Dendritic cell treated with granulocyte-macrophage colony-stimulating factor and Interleukin-4, amounts not matched to agents 40 ng/mL and 50 ng/mL, for 4 days (primary cell): ENCODE data around the gene SLC16A10.

Experiments used
- H3K27ac Mint-ChIP-seq: one replicate; pipeline ENCODE4 v1.8.0; 2022; ENCODE audit warnings: mild to moderate bottlenecking, mixed read lengths
- H3K27me3 Mint-ChIP-seq: one replicate; pipeline ENCODE4 v1.8.0; 2022; ENCODE audit warnings: mild to moderate bottlenecking, mixed read lengths
- H3K36me3 Mint-ChIP-seq: one replicate; pipeline ENCODE4 v1.8.0; 2022; ENCODE audit warnings: low read depth, mixed read lengths
- H3K4me1 Mint-ChIP-seq: one replicate; pipeline ENCODE4 v1.8.0; 2022; ENCODE audit warnings: low read depth, mixed read lengths
- H3K4me3 Mint-ChIP-seq: one replicate; pipeline ENCODE4 v1.8.0; 2022; ENCODE audit warnings: mild to moderate bottlenecking, moderate library complexity, mixed read lengths
- H3K9me3 Mint-ChIP-seq: one replicate; pipeline ENCODE4 v1.8.0; 2022; ENCODE audit warnings: mixed read lengths
- intact Hi-C: fragments of 100-400 bp; cut with micrococcal nuclease; formaldehyde crosslinking; loops from one replicate; pipeline ENCODE4 v1.15.0; 2022

SLC16A10 gene

GRCh38 chr6:111212625-111213024 lies 125.3 kb downstream of the SLC16A10 start:
- intact Hi-C loops, result loop anchor here (10.0 kb wide), 1 partner anchor 688 kb away; no protein-coding TSS in a partner anchor
- Mint-ChIP-seq H3K27me3 (no peaks in the 10 kb centered on the region), H3K27ac (no peak overlapping the region)

GRCh38 chr6:111215131-111215530 lies 127.8 kb downstream of the SLC16A10 start:
- Mint-ChIP-seq H3K4me1 (peaks cover 5% of the 10 kb centered on the region), H3K27ac (no peak overlapping the region), H3K36me3 (no peaks in the 10 kb centered on the region), H3K9me3 (no peaks in the 10 kb centered on the region), H3K27me3 (no peaks in the 10 kb centered on the region), H3K4me3 (no peak overlapping the region)
- intact Hi-C loops, result loop anchor here (10.0 kb wide), 1 partner anchor 690 kb away; no protein-coding TSS in a partner anchor

More at GRCh38 chr6:111212625-111213024, 125.3 kb downstream of the SLC16A10 start:
- Mint-ChIP-seq H3K9me3 (no peaks in the 10 kb centered on the region), H3K36me3 (no peaks in the 10 kb centered on the region), H3K4me1 (peaks cover 6% of the 10 kb centered on the region), H3K4me3 (no peak overlapping the region)

- Mint-ChIP-seq H3K4me3 (no peak overlapping the region), H3K4me1 (no peaks in the 10 kb centered on the region), H3K9me3 (no peaks in the 10 kb centered on the region), H3K27ac (no peak overlapping the region), H3K36me3 (no peaks in the 10 kb centered on the region), H3K27me3 (no peaks in the 10 kb centered on the region)
- intact Hi-C loops, result loop anchor here (10.0 kb wide), 1 partner anchor 695 kb away; no protein-coding TSS in a partner anchor
These were observed 132.5 kb downstream of the SLC16A10 start for GRCh38 chr6:111219785-111220184.

- intact Hi-C loops, result no loop called here
- no peaks in the 10 kb centered on the region for H3K9me3 Mint-ChIP-seq
- H3K27ac Mint-ChIP-seq, result no peak overlapping the region
- H3K27me3 Mint-ChIP-seq, result no peaks in the 10 kb centered on the region
- no peak overlapping the region for H3K4me3 Mint-ChIP-seq
- H3K4me1 Mint-ChIP-seq, result no peaks in the 10 kb centered on the region
- H3K36me3 Mint-ChIP-seq, result no peaks in the 10 kb centered on the region
These were observed 133.2 kb downstream of the SLC16A10 start for GRCh38 chr6:111220383-111221031.

DNA sequence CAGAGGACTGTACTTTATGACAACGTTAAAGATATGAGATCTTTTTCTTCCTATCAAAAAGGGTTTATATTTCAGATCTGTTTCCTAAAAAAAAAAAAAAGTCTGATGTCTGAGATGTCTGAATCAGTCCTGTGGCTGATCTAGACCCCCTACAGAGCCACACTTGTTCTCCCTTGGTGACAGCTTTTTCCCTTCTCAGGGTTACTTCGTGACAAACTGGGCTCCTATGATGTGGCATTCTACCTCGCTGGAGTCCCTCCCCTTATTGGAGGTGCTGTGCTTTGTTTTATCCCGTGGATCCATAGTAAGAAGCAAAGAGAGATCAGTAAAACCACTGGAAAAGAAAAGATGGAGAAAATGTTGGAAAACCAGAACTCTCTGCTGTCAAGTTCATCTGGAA lies 134.5 kb downstream of the SLC16A10 start:
- H3K27ac Mint-ChIP-seq, result no peak overlapping the region
- intact Hi-C loops, result no loop called here

GRCh38 chr6:111222341-111222740 lies 135.0 kb downstream of the SLC16A10 start:
- H3K36me3 Mint-ChIP-seq, result no peaks in the 10 kb centered on the region
- intact Hi-C loops, result no loop called here
- H3K4me3 Mint-ChIP-seq, result no peak overlapping the region
- H3K27ac Mint-ChIP-seq, result no peak overlapping the region
- H3K9me3 Mint-ChIP-seq, result no peaks in the 10 kb centered on the region
- H3K27me3 Mint-ChIP-seq, result no peaks in the 10 kb centered on the region
- H3K4me1 Mint-ChIP-seq, result no peaks in the 10 kb centered on the region

More for the DNA sequence above, 134.5 kb downstream of the SLC16A10 start:
- H3K4me3 Mint-ChIP-seq, result no peak overlapping the region
- H3K4me1 Mint-ChIP-seq, result no peaks in the 10 kb centered on the region
- no peaks in the 10 kb centered on the region for H3K36me3 Mint-ChIP-seq
- no peaks in the 10 kb centered on the region for H3K27me3 Mint-ChIP-seq
- no peaks in the 10 kb centered on the region for H3K9me3 Mint-ChIP-seq

DNA sequence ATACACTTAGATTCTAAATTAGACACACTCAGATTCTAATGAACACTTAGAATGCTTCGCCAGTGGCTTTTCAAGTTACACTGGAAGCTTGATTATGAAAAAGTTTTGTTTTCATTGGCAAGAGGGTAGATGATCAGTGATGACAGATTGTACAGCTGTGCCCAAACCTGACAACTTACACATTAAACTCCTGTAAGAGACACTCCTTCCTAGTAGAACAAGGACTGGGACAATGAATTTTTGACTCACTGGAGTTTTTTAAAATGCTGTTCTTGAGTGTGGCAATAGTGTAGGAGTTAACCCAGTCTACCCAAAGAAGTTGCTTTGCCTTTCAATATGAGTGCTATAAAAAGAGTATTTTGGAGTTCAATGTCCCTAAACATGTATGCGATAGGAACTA lies 140.8 kb downstream of the SLC16A10 start:
- Mint-ChIP-seq H3K9me3 (no peaks in the 10 kb centered on the region), H3K4me3 (no peak overlapping the region), H3K27ac (no peak overlapping the region), H3K36me3 (no peaks in the 10 kb centered on the region), H3K27me3 (no peaks in the 10 kb centered on the region), H3K4me1 (peaks cover 8% of the 10 kb centered on the region)
- intact Hi-C loops, result no loop called here

- H3K9me3 Mint-ChIP-seq, result no peaks in the 10 kb centered on the region
- no peaks in the 10 kb centered on the region for H3K27me3 Mint-ChIP-seq
- no peak overlapping the region for H3K27ac Mint-ChIP-seq
- H3K4me3 Mint-ChIP-seq, result no peak overlapping the region
- no peaks in the 10 kb centered on the region for H3K36me3 Mint-ChIP-seq
- peaks cover 8% of the 10 kb centered on the region for H3K4me1 Mint-ChIP-seq
- intact Hi-C loops, result no loop called here
These were observed 143.2 kb downstream of the SLC16A10 start for GRCh38 chr6:111230351-111231089.

- H3K9me3 Mint-ChIP-seq, result no peaks in the 10 kb centered on the region
- H3K4me3 Mint-ChIP-seq, result no peak overlapping the region
- no peaks in the 10 kb centered on the region for H3K27me3 Mint-ChIP-seq
- H3K36me3 Mint-ChIP-seq, result no peaks in the 10 kb centered on the region
- H3K27ac Mint-ChIP-seq, result no peak overlapping the region
- peaks cover 8% of the 10 kb centered on the region for H3K4me1 Mint-ChIP-seq
- intact Hi-C loops, result no loop called here
These were observed 143.8 kb downstream of the SLC16A10 start for GRCh38 chr6:111231090-111231459.

GRCh38 chr6:111237852-111238251 lies 150.5 kb downstream of the SLC16A10 start:
- Mint-ChIP-seq H3K27ac (no peak overlapping the region), H3K4me3 (no peak overlapping the region), H3K4me1 (peaks cover 12% of the 10 kb centered on the region), H3K36me3 (no peaks in the 10 kb centered on the region), H3K27me3 (no peaks in the 10 kb centered on the region), H3K9me3 (no peaks in the 10 kb centered on the region)
- intact Hi-C loops, result no loop called here

GRCh38 chr6:111238464-111239119 lies 151.3 kb downstream of the SLC16A10 start:
- H3K27ac Mint-ChIP-seq, result no peak overlapping the region
- intact Hi-C loops, result no loop called here
- no peaks in the 10 kb centered on the region for H3K36me3 Mint-ChIP-seq
- no peak overlapping the region for H3K4me3 Mint-ChIP-seq
- H3K4me1 Mint-ChIP-seq, result peaks cover 12% of the 10 kb centered on the region
- peaks cover 1% of the 10 kb centered on the region for H3K27me3 Mint-ChIP-seq
- H3K9me3 Mint-ChIP-seq, result no peaks in the 10 kb centered on the region

DNA sequence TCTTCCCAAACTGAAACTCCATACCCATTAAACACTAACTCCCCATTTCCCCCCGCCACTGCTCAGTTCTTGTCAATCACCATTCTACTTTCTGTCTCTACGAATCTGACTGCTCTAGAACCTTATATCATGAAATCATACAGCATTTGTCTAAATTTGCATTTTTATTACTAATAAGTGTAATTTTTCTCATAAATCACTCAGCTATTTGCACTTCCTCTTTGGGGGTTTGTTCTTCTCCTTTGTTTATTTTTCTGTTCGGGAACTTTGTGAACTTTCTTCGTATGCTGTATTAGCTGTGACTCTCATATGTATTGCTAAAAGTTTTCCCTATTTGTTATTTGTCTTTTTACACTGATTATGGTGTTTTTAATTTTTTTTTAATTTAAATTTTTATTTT lies 152.2 kb downstream of the SLC16A10 start:
- H3K4me1 Mint-ChIP-seq, result peaks cover 12% of the 10 kb centered on the region
- H3K9me3 Mint-ChIP-seq, result no peaks in the 10 kb centered on the region
- peak overlapping the region; percentile 62 for H3K27ac Mint-ChIP-seq
- intact Hi-C loops, result no loop called here
- H3K27me3 Mint-ChIP-seq, result peaks cover 1% of the 10 kb centered on the region
- H3K36me3 Mint-ChIP-seq, result no peaks in the 10 kb centered on the region
- H3K4me3 Mint-ChIP-seq, result no peak overlapping the region

DNA sequence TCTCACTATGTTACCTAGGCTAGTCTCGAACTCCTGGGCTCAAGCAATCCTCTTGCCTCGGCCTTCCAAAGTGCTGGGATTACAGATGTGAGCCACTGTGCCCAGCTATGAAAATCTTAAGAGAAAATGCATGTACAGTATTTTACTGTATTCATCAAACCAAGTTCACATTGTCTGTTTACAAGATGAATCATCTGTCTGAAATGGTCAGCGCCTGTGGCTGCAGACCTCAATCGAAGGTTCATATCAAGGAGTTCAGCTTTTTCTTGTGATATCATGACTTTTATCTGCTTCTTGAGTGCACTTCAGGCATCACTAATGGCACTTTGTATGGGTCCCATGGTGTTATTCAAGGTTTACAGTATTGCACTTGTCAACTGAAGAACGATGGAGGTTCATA lies 155.1 kb downstream of the SLC16A10 start:
- H3K4me3 Mint-ChIP-seq, result no peak overlapping the region
- no peaks in the 10 kb centered on the region for H3K36me3 Mint-ChIP-seq
- peaks cover 1% of the 10 kb centered on the region for H3K27me3 Mint-ChIP-seq
- no peak overlapping the region for H3K27ac Mint-ChIP-seq
- H3K9me3 Mint-ChIP-seq, result no peaks in the 10 kb centered on the region
- H3K4me1 Mint-ChIP-seq, result peaks cover 10% of the 10 kb centered on the region
- intact Hi-C loops, result no loop called here

GRCh38 chr6:111243095-111243494 lies 155.8 kb downstream of the SLC16A10 start:
- H3K27ac Mint-ChIP-seq, result no peak overlapping the region
- H3K27me3 Mint-ChIP-seq, result peaks cover 1% of the 10 kb centered on the region
- no peaks in the 10 kb centered on the region for H3K9me3 Mint-ChIP-seq
- H3K4me3 Mint-ChIP-seq, result no peak overlapping the region
- H3K36me3 Mint-ChIP-seq, result no peaks in the 10 kb centered on the region
- peaks cover 6% of the 10 kb centered on the region for H3K4me1 Mint-ChIP-seq
- intact Hi-C loops, result no loop called here
